Kidney epithelial cell (primary cell): ENCODE data around the gene GREM2. TPM values are rescaled to one million over a fixed set of nuclear protein-coding genes. Genes with fewer than 3 reads are reported as not detected.

Experiments
- DNase-seq: peaks from one replicate; pipeline ENCODE4 v3.0.0-alpha.2; 2010; ENCODE audit warnings: low read depth
- H3K27me3 ChIP-seq: 2 replicates; pipeline ENCODE4 v1.6.0; 2011; ENCODE audit warnings: low read length; ENCODE audit not compliant: control insufficient read depth, insufficient read depth
- H3K36me3 ChIP-seq: 2 replicates; pipeline ENCODE4 v1.5.1; 2011; ENCODE audit warnings: low read length; ENCODE audit not compliant: control insufficient read depth, insufficient read depth
- H3K4me3 ChIP-seq: 2 replicates; pipeline ENCODE4 v1.5.1; 2011; ENCODE audit warnings: low read depth, mild to moderate bottlenecking, control low read depth, low read length
- total RNA-seq: library from RNA; depleted of rRNA; stranded (reverse); fragments of >200 nt; gene quantifications from 2 replicates; pipeline ENCODE4 v1.2.3, GENCODE V29; 2015
- TF ChIP-seq, protein P1 (sequence below): IDR thresholded peaks from 2 replicates; pipeline ENCODE4 v1.5.1; 2011; ENCODE audit warnings: mild to moderate bottlenecking, moderate library complexity, low read length, control low read depth, inconsistent platforms; ENCODE audit not compliant: insufficient read depth, poor library complexity, severe bottlenecking

The GREM2 gene
- total RNA-seq, 1 donor from 2014 or later = 0.04 TPM

DNA sequence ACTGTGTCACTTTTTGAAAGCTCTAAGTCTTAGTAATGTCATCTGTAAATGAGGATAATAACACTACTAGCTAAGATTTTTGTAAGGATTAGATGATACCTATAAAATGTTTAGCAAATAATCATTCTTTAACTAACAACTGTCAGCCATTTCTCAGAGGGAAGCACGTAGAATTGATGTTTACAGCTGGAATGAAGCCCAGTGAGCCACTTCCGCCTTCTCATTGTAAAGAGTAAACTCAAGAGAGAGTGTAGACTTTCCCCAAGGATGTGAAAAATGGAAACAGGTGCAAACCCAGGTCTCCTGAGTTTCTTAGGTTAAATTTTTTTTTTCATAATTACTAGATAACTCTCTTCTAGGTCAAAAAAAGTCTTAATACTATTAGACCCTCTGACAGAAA is 4.9 kb downstream of the GREM2 start:
- H3K27me3 ChIP-seq = no peaks in the 10 kb centered on the region
- H3K36me3 ChIP-seq = no peaks in the 10 kb centered on the region
- H3K4me3 ChIP-seq = no peak overlapping the region
- TF ChIP-seq, protein P1, sequence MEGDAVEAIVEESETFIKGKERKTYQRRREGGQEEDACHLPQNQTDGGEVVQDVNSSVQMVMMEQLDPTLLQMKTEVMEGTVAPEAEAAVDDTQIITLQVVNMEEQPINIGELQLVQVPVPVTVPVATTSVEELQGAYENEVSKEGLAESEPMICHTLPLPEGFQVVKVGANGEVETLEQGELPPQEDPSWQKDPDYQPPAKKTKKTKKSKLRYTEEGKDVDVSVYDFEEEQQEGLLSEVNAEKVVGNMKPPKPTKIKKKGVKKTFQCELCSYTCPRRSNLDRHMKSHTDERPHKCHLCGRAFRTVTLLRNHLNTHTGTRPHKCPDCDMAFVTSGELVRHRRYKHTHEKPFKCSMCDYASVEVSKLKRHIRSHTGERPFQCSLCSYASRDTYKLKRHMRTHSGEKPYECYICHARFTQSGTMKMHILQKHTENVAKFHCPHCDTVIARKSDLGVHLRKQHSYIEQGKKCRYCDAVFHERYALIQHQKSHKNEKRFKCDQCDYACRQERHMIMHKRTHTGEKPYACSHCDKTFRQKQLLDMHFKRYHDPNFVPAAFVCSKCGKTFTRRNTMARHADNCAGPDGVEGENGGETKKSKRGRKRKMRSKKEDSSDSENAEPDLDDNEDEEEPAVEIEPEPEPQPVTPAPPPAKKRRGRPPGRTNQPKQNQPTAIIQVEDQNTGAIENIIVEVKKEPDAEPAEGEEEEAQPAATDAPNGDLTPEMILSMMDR = no peak
- no peak for DNase-seq

DNA sequence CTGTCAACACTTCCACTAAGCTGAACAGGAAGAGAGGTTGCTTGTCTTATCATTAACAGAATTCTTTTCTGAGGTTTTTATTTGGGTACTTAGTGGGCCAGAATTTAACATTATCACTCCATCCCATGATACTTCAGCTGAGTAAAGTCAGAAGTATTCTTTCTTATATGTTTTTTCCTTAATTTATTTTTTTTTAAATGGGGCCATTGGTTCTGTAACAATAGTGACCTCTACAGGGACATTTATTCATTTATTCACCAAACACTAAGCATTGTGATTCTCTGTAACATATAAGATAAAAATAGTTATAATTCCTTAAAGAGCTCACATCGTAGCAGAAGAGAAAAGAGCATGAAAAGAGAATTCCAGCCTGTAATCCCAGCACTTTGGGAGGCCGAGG is 9.8 kb downstream of the GREM2 start:
- TF ChIP-seq, protein P1 = no peak
- Histone ChIP-seq H3K27me3 (no peaks in the 10 kb centered on the region), H3K36me3 (no peaks in the 10 kb centered on the region), H3K4me3 (no peak overlapping the region)
- DNase-seq = no peak

DNA sequence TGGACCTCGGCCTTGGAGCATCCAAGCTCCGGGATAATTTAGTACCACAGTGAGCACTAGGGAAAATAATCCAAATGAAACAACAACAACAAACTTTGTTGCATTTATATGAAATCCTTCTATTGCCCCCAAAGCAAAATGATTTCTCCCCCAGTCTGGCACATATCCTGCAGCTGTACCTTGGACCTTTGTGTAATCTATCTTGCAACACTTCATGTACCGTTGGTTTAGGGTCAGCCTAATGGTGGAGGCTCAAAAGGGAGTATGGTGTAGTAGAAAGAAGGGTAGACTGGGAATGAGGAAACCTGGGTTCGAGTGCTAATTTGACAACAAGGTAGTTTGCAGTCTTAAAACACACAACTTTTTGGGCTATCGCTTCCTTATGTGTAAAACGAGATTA is 12.1 kb downstream of the GREM2 start:
- Histone ChIP-seq H3K4me3 (no peak overlapping the region), H3K27me3 (no peaks in the 10 kb centered on the region), H3K36me3 (no peaks in the 10 kb centered on the region)
- DNase-seq = no peak
- TF ChIP-seq, protein P1 = no peak

DNA sequence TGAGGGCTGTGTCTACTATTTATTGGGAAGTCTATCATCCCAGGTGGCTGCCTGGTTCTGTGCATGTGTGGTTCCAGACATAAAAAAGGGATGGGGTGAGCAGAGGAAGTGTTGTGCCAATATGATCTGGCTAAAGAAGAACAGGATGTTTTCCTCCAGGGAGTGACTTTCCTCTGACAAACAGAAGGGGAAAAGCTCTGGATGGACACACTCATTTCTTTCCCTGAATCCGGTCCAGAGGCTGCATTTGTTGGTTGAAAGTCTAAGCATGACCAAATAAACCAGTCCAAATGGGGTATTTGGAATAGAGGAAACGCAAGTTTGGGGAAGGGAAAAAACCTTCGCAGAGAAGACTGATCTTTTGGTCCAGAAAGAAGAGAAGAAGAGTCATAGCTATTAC is 12.7 kb downstream of the GREM2 start:
- no peaks in the 10 kb centered on the region for H3K36me3 ChIP-seq
- no peaks in the 10 kb centered on the region for H3K27me3 ChIP-seq
- TF ChIP-seq, protein P1 = no peak
- no peak overlapping the region for H3K4me3 ChIP-seq
- DNase-seq = no peak

DNA sequence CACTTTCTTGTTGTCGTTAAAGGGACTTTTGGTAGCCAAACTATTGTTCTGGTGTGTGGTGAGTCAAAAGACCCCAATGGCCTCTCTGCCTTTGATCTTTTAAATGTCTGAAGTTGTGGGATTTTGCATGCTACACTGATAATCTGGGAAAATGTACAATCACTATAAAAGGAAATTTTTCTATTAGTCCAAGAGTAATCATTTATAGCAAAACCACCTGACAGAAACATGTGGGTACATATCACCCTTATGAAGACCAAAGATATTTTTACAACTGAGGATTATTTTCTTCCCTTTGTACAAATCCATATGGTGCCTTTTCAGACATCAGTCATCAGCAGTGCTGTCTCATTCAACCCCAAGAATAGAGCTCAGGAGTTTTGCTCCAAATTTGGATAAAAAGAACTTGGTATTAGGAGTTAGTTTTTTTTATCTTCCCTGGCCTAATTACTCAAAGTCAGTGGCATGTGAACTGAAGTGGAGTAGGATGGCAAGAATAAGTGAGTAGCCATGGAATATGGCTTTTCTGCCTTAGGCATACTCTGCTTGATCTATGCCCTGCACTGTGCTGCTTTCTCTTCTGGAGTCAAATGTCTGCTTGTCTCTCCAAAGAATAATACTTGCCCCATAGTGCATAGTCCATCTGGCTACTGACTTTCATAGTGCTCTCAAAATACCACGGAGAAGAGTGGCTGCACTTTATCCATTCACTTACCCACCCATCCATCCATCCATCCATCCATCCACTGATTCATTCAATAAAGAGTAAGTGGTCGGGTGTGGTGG is 13.5 kb downstream of the GREM2 start:
- Histone ChIP-seq H3K27me3 (no peaks in the 10 kb centered on the region), H3K36me3 (no peaks in the 10 kb centered on the region), H3K4me3 (no peak overlapping the region)
- TF ChIP-seq, protein P1 = no peak
- no peak for DNase-seq
